Activated naive CD4-positive, alpha-beta T cell treated with Interleukin-2 at 50 U/mL for 16 hours (primary cell): ENCODE results near the gene C1QTNF5.
A peak's percentile ranks its signal among the peaks of the same experiment; 100 is the strongest.

Experiments
- DNase-seq: peaks from one replicate; pipeline ENCODE4 v3.0.0-alpha.2; 2020

The C1QTNF5 gene

GRCh38 chr11:119372260-119373058 lies 31.8 kb upstream of the C1QTNF5 start:
- DNase-seq, result no peak

GRCh38 chr11:119371778-119372182 lies 31.1 kb upstream of the C1QTNF5 start:
- DNase-seq, result no peak

- DNase-seq, result no peak
Observed at GRCh38 chr11:119371067-119371601, 30.5 kb upstream of the C1QTNF5 start.

DNA sequence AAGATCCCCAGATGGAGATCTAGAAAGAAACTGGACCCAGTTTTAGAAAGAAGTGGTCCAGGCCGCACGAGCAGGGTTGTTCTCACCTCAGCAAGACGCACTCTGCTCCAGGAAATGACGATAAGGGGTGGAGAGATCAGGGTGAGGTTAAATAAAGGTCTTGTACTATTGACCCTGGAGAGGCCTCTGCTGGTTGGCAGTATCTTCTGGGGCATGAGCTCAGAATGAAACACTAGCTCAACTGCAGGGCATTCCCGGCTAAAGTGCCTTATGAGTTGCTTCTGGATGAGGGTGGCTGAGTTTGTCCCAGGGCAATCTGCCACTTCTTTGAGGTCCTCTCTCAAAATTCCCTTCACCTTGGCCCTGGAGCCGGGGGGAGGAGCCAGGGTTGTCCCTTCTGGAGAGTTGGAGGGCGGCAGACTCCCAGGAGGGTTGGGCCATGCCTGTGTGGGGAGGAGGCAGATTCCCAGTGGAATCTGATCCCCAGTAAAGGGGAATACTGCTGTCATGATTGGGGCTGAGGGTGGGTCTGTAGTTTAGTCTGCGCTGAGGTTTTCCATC lies 29.9 kb upstream of the C1QTNF5 start:
- DNase-seq, result no peak

- no peak for DNase-seq
Observed at GRCh38 chr11:119369132-119369925, 28.6 kb upstream of the C1QTNF5 start.

DNA sequence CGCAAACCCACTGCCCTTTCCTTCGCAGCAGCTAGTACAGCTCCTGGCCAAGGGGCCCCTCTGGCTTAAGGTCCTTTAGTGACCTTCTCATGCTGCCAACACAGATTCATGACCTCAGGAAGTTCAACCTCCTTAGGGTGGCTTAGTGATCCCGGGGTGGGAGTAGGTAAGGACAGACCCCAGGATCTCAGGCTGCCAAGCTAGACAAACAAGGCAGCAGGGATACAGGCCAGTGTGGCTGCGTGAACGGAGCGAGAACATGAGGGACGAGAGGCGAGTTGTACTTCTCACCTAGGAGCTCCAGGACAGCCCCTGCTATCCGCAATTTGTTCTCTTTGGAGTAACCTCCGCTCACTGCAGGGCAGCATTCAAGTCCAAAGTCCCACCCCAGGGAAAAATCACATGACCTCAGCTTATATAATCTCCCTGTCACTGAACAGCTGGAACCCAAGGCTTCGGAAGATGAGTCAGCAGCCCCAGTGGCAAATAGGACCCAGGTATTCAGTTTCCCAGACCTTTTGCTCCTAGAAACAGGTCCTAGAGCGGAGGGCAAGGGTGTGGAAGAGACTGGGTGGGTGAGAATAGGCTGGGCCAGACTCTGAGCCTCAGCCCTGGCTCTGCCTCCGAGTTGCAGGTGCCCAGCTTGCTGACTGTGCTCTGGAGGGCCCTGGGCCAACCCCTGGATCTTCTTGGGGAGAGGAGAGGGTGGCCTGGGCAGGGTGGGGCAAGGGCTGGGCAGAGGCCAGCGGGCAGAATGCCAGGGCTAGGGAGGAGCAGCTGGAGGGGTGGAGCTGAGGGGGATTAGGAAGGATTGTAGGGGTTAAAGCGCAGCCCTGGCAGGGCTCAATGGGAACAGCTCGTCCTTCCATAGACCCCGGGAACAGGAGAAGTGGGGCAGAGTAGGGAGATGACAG lies 27.7 kb upstream of the C1QTNF5 start:
- no peak for DNase-seq

GRCh38 chr11:119367661-119368120 lies 27.0 kb upstream of the C1QTNF5 start:
- DNase-seq, result no peak

DNA sequence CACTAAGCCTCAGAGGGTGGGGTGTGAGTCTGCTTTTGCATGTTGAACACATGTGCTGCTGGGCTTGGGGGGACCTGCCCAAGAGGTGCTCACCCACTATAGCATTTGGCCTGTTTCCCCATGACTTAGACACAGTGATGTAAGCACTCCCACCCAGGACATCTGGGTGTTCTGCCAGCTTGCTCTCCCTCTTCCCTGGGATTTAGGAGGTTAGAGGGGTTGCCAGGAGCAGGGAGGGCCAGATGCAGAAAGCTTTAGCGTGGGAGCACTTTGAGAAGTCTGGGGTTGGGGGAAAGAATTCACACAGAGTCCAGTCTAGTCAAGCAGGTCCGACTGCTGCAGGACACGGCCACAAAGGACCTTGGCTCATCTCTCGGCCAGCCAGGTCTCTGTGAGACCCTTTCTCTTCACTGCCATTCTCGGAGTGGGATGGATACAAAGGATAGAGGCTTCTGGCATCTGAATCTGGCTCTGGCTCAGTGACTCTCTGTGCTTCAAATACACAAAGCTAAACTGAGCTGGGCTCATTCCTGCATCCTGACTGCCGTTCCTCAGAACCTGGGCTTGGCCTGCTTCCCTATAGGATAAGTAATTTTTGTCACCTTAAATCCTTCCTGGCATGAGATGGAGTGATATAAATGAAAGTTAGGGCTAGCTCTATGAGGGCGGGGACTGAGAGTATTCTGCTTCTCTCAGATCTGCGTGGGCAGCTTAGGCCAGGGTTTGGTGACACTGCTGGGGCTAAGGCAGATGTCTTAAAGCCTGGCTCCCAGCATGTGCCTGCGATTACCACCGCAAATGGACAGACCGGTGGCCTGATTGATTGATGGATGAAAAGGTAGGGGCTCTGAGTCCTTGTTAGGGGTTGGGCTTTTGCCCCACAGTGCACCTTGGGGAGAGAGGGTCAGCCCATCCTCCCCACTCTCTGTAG lies 26.3 kb upstream of the C1QTNF5 start:
- DNase-seq, result no peak

- no peak for DNase-seq
Observed at GRCh38 chr11:119365071-119365591, 24.4 kb upstream of the C1QTNF5 start.

DNA sequence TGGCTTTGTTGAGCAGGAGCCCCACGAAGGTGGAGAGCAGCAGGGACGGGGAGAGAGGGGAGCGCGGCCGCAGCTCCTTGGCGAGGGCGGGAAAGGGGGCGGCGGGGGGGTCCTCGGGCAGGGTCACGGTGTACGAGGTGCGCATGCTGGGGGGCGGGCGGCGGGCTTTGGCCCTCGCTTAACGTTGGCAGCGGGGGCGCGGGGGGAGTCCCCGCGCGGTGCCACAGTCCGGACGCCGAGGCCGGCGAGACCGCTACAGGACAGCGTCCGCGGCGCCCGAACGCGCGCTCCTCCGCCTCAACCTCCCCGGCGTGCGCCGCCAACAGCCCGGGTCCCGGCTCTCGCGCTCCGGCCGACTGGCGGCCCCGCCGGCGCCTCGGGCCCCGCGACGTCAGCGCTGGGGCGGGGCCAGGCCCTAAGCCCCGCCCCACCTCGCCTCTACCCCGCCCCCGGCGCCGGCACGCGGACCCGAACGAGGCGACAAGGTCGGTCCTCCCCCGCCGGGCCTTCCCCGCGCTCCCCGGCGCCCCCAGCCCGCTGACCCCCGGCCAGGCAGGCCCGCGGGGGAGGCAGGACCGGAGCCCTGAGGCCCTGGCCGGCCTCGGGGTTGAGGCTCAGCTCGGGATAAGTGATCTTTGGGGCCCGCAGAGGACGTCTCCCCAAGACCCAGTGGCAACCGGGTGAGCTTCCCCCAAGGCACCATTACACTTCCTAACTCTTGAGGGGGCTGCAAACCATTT lies 23.3 kb upstream of the C1QTNF5 start:
- peak; percentile 55 for DNase-seq

GRCh38 chr11:119363081-119363850 lies 22.6 kb upstream of the C1QTNF5 start:
- no peak for DNase-seq

DNA sequence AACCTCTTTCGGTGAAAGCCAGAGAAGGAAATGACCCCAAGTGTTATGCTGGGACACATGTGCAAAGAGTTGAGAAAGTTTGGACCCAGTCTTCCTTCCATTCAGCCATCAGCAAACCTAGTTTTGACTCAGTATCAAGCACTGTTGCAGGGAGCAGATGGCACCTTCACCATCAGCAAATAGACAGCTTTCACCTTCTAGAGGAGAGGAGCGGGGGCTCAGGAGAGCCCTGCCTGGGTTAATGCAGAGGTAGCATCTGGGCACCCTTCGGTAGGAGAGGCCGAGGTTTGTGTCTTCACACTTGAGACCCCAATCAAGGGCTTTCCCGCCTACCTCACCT lies 22.0 kb upstream of the C1QTNF5 start:
- DNase-seq, result no peak

GRCh38 chr11:119361941-119362725 lies 21.4 kb upstream of the C1QTNF5 start:
- no peak for DNase-seq

DNA sequence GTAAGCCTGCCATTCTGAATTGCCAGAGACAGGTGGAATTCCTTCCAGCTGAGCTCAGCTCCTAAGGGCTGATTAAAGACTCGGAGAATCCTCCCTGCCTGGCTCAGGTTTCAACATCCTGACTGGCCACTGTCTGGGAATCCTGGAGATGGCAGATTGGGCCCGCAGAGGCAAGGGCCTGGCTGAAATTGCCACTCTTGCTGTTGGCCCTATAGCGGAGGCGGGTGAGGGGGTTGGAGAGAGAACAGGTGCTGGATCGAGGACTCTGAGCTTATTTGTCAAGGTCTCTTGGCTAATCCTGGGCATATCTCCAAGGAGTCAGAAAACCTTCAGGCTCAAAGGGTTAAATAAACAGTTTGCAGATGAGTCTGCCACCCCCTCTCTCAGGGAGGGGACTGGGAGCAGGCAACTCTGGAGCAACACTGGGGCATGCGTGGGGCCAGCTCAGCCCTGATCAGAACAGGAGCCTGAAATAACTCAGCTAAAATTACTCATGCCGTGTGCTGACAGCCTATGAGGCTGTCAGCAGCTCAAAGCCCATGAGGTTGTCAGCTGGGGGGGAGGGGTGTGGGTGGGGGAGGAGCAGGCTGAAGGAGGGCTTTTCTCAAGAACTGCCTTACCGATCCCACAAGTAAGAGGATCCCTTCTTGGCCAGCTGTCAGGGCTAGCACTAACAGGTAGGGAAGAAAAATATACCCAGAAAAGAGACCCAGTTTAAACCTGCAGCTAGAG lies 20.5 kb upstream of the C1QTNF5 start:
- DNase-seq, result peak; percentile 60

- DNase-seq, result no peak
Observed at GRCh38 chr11:119359365-119360214, 18.9 kb upstream of the C1QTNF5 start.

DNA sequence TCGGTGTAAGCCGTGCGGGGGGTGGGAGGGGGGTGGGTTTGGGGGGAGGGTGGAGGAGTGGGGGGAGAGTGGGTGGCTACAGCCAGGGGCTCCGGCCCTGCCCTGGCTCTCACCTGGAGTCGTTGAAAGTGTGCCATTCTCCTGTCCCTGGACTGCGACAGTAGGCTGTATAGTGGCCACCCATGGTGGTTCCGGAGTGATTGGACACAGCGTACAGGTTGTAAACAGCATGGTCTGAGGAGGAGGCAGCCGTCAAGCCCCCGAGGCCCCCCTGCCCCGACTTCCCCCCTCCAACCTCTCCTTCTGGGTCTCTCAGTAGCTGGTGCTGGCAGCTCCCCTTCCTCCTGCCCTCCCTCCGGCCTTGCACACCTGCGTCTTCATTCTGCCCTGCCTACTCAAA lies 16.4 kb upstream of the C1QTNF5 start:
- DNase-seq, result no peak
